ENCODE data around the gene SRRD. TPM values are rescaled to one million over a fixed set of nuclear protein-coding genes. Genes with fewer than 3 reads are reported as not detected.

Gene SRRD
- total RNA-seq, 4 donors from 2014 or later, result 10.3 to 21.5 (median 17.3) TPM

GRCh38 chr22:26439559-26439958, 44.1 kb upstream of the SRRD start:
- intact Hi-C loops (cut with DNase I; ENCODE audit: low total_unique reads), result no loop called here
- TF ChIP-seq CTCF (IDR thresholded peaks at IDR 0.05) (no peak), POLR2A (IDR thresholded peaks at IDR 0.05) (no peak)
- no peak for DNase-seq (ENCODE audit: low spot score in 2 of 2)
- WGBS, 2 donors, result 75 to 76% methylated on average over 3 of the region's 3 CpGs
- H3K4me3 ChIP-seq (ENCODE audit: low read depth, poor library complexity, severe bottlenecking), result no peak overlapping the region

GRCh38 chr22:26442086-26442756, 41.5 kb upstream of the SRRD start:
- TF ChIP-seq CTCF (IDR thresholded peaks at IDR 0.05) (no peak), POLR2A (IDR thresholded peaks at IDR 0.05) (no peak)
- no peak overlapping the region for H3K4me3 ChIP-seq (ENCODE audit: low read depth, poor library complexity, severe bottlenecking)
- no peak for DNase-seq (ENCODE audit: low spot score in 2 of 2)
- intact Hi-C loops (cut with DNase I; ENCODE audit: low total_unique reads), result no loop called here
- 86 to 97% methylated on average over 4 of the region's 4 CpGs for WGBS, 2 donors

- intact Hi-C loops (cut with DNase I; ENCODE audit: low total_unique reads), result no loop called here
- H3K4me3 ChIP-seq (ENCODE audit: low read depth, poor library complexity, severe bottlenecking), result no peak overlapping the region
- 89 to 91% methylated on average over 16 of the region's 16 CpGs for WGBS, 2 donors
- peak in 1 of 2 donors; percentile 72 for DNase-seq (ENCODE audit: low spot score in 2 of 2)
- TF ChIP-seq POLR2A (IDR thresholded peaks at IDR 0.05) (no peak), CTCF (IDR thresholded peaks at IDR 0.05) (no peak)
Observed at GRCh38 chr22:26443901-26444690, 39.6 kb upstream of the SRRD start.

DNA sequence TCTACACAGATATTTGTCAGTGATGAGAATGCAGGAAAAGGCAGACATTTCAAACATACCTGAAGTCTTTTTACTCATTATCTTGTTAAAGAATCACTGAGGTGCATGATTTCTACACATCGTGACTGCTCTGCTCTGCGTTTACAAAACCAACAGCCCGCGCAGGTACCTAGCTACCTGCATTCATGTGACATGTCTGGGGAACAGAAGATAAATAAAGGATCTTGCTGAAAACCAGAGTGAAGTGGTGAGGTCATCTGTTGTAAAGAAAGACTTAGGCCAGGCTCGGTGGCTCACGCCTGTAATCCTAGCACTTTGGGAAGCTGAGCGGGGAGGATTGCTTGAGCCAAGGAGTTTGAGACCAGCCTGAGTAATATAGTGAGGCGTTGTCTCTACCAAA, 38.9 kb upstream of the SRRD start:
- no peak overlapping the region for H3K4me3 ChIP-seq (ENCODE audit: low read depth, poor library complexity, severe bottlenecking)
- no peak for DNase-seq (ENCODE audit: low spot score in 2 of 2)
- no peak for TF ChIP-seq POLR2A (IDR thresholded peaks at IDR 0.05)
- TF ChIP-seq CTCF (IDR thresholded peaks at IDR 0.05), result no peak
- intact Hi-C loops (cut with DNase I; ENCODE audit: low total_unique reads), result no loop called here
- 92 to 93% methylated on average over 8 of the region's 8 CpGs for WGBS, 2 donors

GRCh38 chr22:26445577-26446275, 38.0 kb upstream of the SRRD start:
- intact Hi-C loops (cut with DNase I; ENCODE audit: low total_unique reads), result no loop called here
- DNase-seq (ENCODE audit: low spot score in 2 of 2), result peak in 1 of 2 donors; percentile 66
- 45 to 58% methylated on average over 15 of the region's 15 CpGs for WGBS, 2 donors
- H3K4me3 ChIP-seq (ENCODE audit: low read depth, poor library complexity, severe bottlenecking), result no peak overlapping the region
- TF ChIP-seq CTCF (IDR thresholded peaks at IDR 0.05), result no peak
- TF ChIP-seq POLR2A (IDR thresholded peaks at IDR 0.05), result no peak
